CD4-positive, alpha-beta memory T cell (primary cell): Measurements from ENCODE around the gene NRXN2. TPM values are rescaled to one million over a fixed set of nuclear protein-coding genes. Genes with fewer than 3 reads are reported as not detected.
"Not testable (repeated sequence)": the region's sequence is repeated elsewhere in the genome, so short reads cannot be mapped to it uniquely, and the experiment has no call there.

Experiments
- CTCF ChIA-PET: fragments of 350-600 bp; sonication (Branson Sonifier 250); formaldehyde crosslinking; loops from one replicate; lab custom pipeline; 2021; ENCODE audit warnings: inconsistent platforms; ENCODE audit not compliant: partially characterized antibody; lab: Charles Lee
- POLR2A ChIA-PET: fragments of 350-600 bp; sonication (Branson Sonifier 250); formaldehyde crosslinking; loops from one replicate; lab custom pipeline; 2021; ENCODE audit not compliant: partially characterized antibody; lab: Charles Lee
- DNase-seq, 5 donors: peaks; one replicate each; pipeline versions ENCODE4 v3.0.0 to v3.0.0-alpha.2; 2020 to 2022; ENCODE audit warnings: mixed read lengths in 1 of 5
- H3K27ac ChIP-seq: one replicate; pipeline ENCODE4 v1.7.0; 2013; ENCODE audit warnings: low read depth, low read length
- H3K27me3 ChIP-seq: 2 replicates; pipeline ENCODE4 v1.7.0; 2013; ENCODE audit warnings: mild to moderate bottlenecking, low read length, moderate library complexity; ENCODE audit not compliant: insufficient read depth
- H3K36me3 ChIP-seq: 2 replicates; pipeline ENCODE4 v1.7.0; 2013; ENCODE audit warnings: mild to moderate bottlenecking, low read length, moderate library complexity; ENCODE audit not compliant: insufficient read depth
- H3K4me1 ChIP-seq: 2 replicates; pipeline ENCODE4 v1.7.0; 2013; ENCODE audit warnings: mild to moderate bottlenecking, low read length, moderate library complexity; ENCODE audit not compliant: insufficient read depth
- H3K4me3 ChIP-seq, 2 donors: one replicate each; pipeline ENCODE4 v1.7.0; 2013; ENCODE audit warnings: low read length in 2 of 2, mild to moderate bottlenecking in 1 of 2
- H3K9me3 ChIP-seq, 2 donors: one replicate each; pipeline ENCODE4 v1.7.0; 2013; ENCODE audit warnings: low read length in 2 of 2, control low read depth in 1 of 2; ENCODE audit not compliant: control insufficient read depth in 1 of 2
- H3K27ac Mint-ChIP-seq, 7 donors: one replicate each; pipeline ENCODE4 v1.8.0; 2020 to 2021; ENCODE audit warnings: mixed read lengths in 7 of 7, mild to moderate bottlenecking in 6 of 7, inconsistent platforms in 3 of 7, moderate library complexity in 3 of 7
- H3K27me3 Mint-ChIP-seq, 2 donors: one replicate each; pipeline ENCODE4 v1.8.0; 2020 to 2021; ENCODE audit warnings: mixed read lengths in 2 of 2
- H3K36me3 Mint-ChIP-seq, 2 donors: one replicate each; pipeline ENCODE4 v1.8.0; 2020 to 2021; ENCODE audit warnings: mixed read lengths in 2 of 2, inconsistent platforms in 1 of 2, mild to moderate bottlenecking in 1 of 2
- H3K4me1 Mint-ChIP-seq, 4 donors: one replicate each; pipeline ENCODE4 v1.8.0; 2020 to 2021; ENCODE audit warnings: mixed read lengths in 4 of 4, mild to moderate bottlenecking in 1 of 4
- H3K4me3 Mint-ChIP-seq, 8 donors: one replicate each; pipeline ENCODE4 v1.8.0; 2020 to 2021; ENCODE audit warnings: mixed read lengths in 8 of 8, mild to moderate bottlenecking in 7 of 8, moderate library complexity in 6 of 8, inconsistent platforms in 3 of 8
- H3K9me3 Mint-ChIP-seq, 8 donors: one replicate each; pipeline ENCODE4 v1.8.0; 2020 to 2021; ENCODE audit warnings: mixed read lengths in 8 of 8, mild to moderate bottlenecking in 5 of 8, inconsistent platforms in 3 of 8, moderate library complexity in 1 of 8
- intact Hi-C: fragments of 100-400 bp; cut with micrococcal nuclease; formaldehyde crosslinking; loops from one replicate; pipeline ENCODE4 v1.15.1; 2023
- polyA plus RNA-seq, 2 donors: library from polyadenylated mRNA; unstranded; fragments of 300-500 nt; fragmentation: Illumina TruSeq; gene quantifications; one replicate each; pipeline ENCODE4 v1.2.3, GENCODE V29; 2021
- total RNA-seq, 2 experiments: library from RNA; stranded (reverse); gene quantifications; one replicate each; pipeline ENCODE4 v1.2.3, GENCODE V29; 2021

Gene NRXN2
- total and polyA plus RNA-seq, 4 experiments from 2014 or later, result 0.30 TPM; not detected in 3

GRCh38 chr11:64598797-64599697, 124.0 kb downstream of the NRXN2 start:
- no peaks in the 10 kb centered on the region for H3K36me3 ChIP-seq
- no peak for DNase-seq
- Mint-ChIP-seq H3K36me3 (no peaks in the 10 kb centered on the region), H3K9me3 (no peaks in the 10 kb centered on the region), H3K27me3 (peaks cover 0 to 1% of the 10 kb centered on the region in 2 donors), H3K4me1 (no peaks in the 10 kb centered on the region), H3K27ac (no peak overlapping the region), H3K4me3 (no peak overlapping the region)
- intact Hi-C loops, result no loop called here
- no peak overlapping the region for H3K4me3 ChIP-seq
- no peak overlapping the region for H3K27ac ChIP-seq
- no peaks in the 10 kb centered on the region for H3K4me1 ChIP-seq
- ChIA-PET CTCF (no interaction called here), POLR2A (no interaction called here)
- H3K9me3 ChIP-seq, result no peaks in the 10 kb centered on the region
- no peaks in the 10 kb centered on the region for H3K27me3 ChIP-seq

DNA sequence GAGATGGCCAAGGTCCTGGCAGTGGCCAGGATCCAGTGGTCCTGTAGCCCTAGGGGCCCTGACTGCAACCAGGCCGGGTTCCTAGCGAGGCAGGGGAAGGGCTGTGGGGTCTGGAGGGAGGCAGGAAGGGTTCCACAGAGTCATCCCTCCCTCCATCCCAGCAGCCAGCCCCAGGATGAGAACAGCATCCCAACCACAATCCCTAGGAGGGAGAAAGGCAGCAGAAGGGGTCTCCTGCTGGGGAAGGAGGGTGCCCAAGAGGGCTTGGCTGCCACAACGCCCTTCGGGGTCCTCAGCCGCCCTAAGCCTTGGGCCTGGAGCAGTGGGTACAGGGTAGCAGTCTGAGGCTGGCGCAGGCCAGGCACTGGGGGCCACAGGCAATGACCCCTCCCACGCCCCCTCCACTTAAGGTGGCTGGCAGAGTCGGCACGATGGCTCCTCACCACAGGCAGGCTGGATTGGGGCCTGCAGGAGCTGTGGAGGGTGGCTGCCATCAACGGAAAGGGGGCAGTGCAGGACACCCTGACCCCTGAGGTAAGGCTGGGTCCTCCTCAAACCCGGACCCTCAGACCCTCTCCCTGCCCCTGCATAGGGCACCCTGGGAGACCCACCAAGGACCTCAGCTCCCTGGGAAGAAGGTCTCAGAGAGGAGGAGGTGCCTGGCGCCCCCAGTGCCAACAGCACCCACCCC, 124.7 kb downstream of the NRXN2 start:
- CTCF ChIA-PET, result no interaction called here
- no peak overlapping the region for H3K4me3 ChIP-seq
- no peaks in the 10 kb centered on the region for H3K36me3 Mint-ChIP-seq
- no peaks in the 10 kb centered on the region for H3K27me3 ChIP-seq
- no peak overlapping the region for H3K27ac Mint-ChIP-seq
- no peaks in the 10 kb centered on the region for H3K36me3 ChIP-seq
- no peaks in the 10 kb centered on the region for H3K4me1 Mint-ChIP-seq
- no peak for DNase-seq
- H3K9me3 Mint-ChIP-seq, result no peaks in the 10 kb centered on the region
- H3K4me3 Mint-ChIP-seq, result no peak overlapping the region
- intact Hi-C loops, result no loop called here
- no peak overlapping the region for H3K27ac ChIP-seq
- no peaks in the 10 kb centered on the region for H3K9me3 ChIP-seq
- H3K27me3 Mint-ChIP-seq, result peaks cover 0 to 1% of the 10 kb centered on the region in 2 donors
- POLR2A ChIA-PET, result no interaction called here
- no peaks in the 10 kb centered on the region for H3K4me1 ChIP-seq

GRCh38 chr11:64597671-64598101, 125.3 kb downstream of the NRXN2 start:
- no peaks in the 10 kb centered on the region for H3K4me1 Mint-ChIP-seq
- no peaks in the 10 kb centered on the region for H3K4me1 ChIP-seq

GRCh38 chr11:64595922-64596321, 127.1 kb downstream of the NRXN2 start:
- H3K9me3 Mint-ChIP-seq, intact Hi-C loops, DNase-seq, H3K4me1 Mint-ChIP-seq, H3K4me1 ChIP-seq, H3K4me3 ChIP-seq, H3K27me3 ChIP-seq, CTCF ChIA-PET, H3K27ac Mint-ChIP-seq, POLR2A ChIA-PET, H3K4me3 Mint-ChIP-seq, H3K27ac ChIP-seq, H3K36me3 Mint-ChIP-seq, H3K36me3 ChIP-seq, H3K27me3 Mint-ChIP-seq, H3K9me3 ChIP-seq: not testable (repeated sequence)

More at GRCh38 chr11:64597671-64598101, 125.3 kb downstream of the NRXN2 start:
- Histone ChIP-seq H3K27ac (no peak overlapping the region), H3K4me3 (no peak overlapping the region), H3K36me3 (no peaks in the 10 kb centered on the region), H3K27me3 (no peaks in the 10 kb centered on the region), H3K9me3 (no peaks in the 10 kb centered on the region)
- ChIA-PET CTCF (no interaction called here), POLR2A (no interaction called here)
- intact Hi-C loops, result no loop called here
- Mint-ChIP-seq H3K9me3 (peaks cover 0 to under 1% (median 0%) of the 10 kb centered on the region in 8 donors), H3K27me3 (peaks cover 0 to 1% of the 10 kb centered on the region in 2 donors), H3K36me3 (no peaks in the 10 kb centered on the region), H3K27ac (no peak overlapping the region), H3K4me3 (no peak overlapping the region)
- DNase-seq, result no peak

GRCh38 chr11:64594159-64594939, 128.6 kb downstream of the NRXN2 start:
- Histone ChIP-seq H3K9me3 (no peaks in the 10 kb centered on the region), H3K4me1 (no peaks in the 10 kb centered on the region), H3K27ac (no peak overlapping the region), H3K4me3 (no peak overlapping the region), H3K27me3 (no peaks in the 10 kb centered on the region), H3K36me3 (no peaks in the 10 kb centered on the region)
- intact Hi-C loops, result no loop called here
- ChIA-PET POLR2A (no interaction called here), CTCF (no interaction called here)
- H3K36me3 Mint-ChIP-seq, result no peaks in the 10 kb centered on the region
- H3K27me3 Mint-ChIP-seq, result no peaks in the 10 kb centered on the region
- H3K9me3 Mint-ChIP-seq, result peaks cover 0 to 3% (median under 1%) of the 10 kb centered on the region in 8 donors
- H3K27ac Mint-ChIP-seq, result no peak overlapping the region
- no peaks in the 10 kb centered on the region for H3K4me1 Mint-ChIP-seq
- H3K4me3 Mint-ChIP-seq, result no peak overlapping the region
- DNase-seq, result no peak

DNA sequence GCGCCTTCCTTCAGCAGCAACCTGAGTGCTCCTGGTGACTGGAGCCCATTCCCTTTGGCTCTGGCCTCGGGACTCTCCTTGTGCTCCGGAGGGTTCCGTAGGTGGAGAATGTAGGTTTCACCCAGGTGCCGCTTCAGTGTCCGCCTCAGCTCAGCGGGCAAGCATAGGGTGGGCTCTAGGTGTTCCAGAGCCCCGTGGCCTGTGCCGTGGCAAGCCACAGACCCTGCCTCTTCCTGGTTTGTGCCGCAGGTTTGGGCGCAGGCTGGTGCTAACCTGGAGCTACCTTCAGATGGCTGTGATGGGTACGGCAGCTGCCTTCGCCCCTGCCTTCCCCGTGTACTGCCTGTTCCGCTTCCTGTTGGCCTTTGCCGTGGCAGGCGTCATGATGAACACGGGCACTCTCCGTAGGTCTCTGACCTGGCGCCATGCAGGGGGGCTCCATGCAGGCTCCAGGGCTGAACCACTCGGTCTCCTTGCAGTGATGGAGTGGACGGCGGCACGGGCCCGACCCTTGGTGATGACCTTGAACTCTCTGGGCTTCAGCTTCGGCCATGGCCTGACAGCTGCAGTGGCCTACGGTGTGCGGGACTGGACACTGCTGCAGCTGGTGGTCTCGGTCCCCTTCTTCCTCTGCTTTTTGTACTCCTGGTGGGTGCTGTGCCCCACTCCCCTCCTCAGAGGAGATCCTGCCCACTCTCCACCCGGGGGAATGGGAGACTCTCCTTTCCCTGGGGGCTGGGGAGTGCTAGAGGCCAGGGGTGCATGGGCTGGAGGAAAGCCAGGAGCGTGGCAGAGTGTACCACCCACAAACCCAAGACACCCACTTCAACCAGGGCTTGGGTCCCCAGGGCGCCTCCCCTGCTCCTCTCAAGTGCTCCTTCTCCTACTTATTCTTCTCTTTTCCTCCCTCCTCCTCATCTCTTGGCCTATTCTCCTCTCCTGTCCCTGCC, 129.6 kb downstream of the NRXN2 start:
- DNase-seq, result no peak

More for the DNA sequence above, 129.6 kb downstream of the NRXN2 start:
- Histone ChIP-seq H3K27ac (no peak overlapping the region), H3K4me3 (no peak overlapping the region), H3K27me3 (no peaks in the 10 kb centered on the region), H3K36me3 (no peaks in the 10 kb centered on the region), H3K9me3 (no peaks in the 10 kb centered on the region), H3K4me1 (no peaks in the 10 kb centered on the region)
- no peaks in the 10 kb centered on the region for H3K36me3 Mint-ChIP-seq
- no peaks in the 10 kb centered on the region for H3K4me1 Mint-ChIP-seq
- peaks cover under 1 to 3% of the 10 kb centered on the region in 2 donors for H3K27me3 Mint-ChIP-seq
- intact Hi-C loops, result no loop called here
- ChIA-PET CTCF (no interaction called here), POLR2A (no interaction called here)
- no peak overlapping the region for H3K4me3 Mint-ChIP-seq
- peaks cover 0 to 10% (median 5%) of the 10 kb centered on the region in 8 donors for H3K9me3 Mint-ChIP-seq
- no peak overlapping the region for H3K27ac Mint-ChIP-seq
